ENCODE measurements around the gene DUOX1. TPM values are rescaled to one million over a fixed set of nuclear protein-coding genes. Genes with fewer than 3 reads are reported as not detected.

DUOX1 gene
- total RNA-seq, 1 experiment from 2014 or later: 0.17 TPM

GRCh38 chr15:45143056-45143455, 13.3 kb downstream of the DUOX1 start:
- no peak for DNase-seq (ENCODE audit: low read depth)

GRCh38 chr15:45143946-45144345, 14.2 kb downstream of the DUOX1 start:
- DNase-seq (ENCODE audit: low read depth): no peak

GRCh38 chr15:45144775-45145174, 15.0 kb downstream of the DUOX1 start:
- DNase-seq (ENCODE audit: low read depth): no peak

- no peak for DNase-seq (ENCODE audit: low read depth)
These were observed 16.6 kb downstream of the DUOX1 start for GRCh38 chr15:45146405-45146804.

GRCh38 chr15:45147606-45148005, 17.8 kb downstream of the DUOX1 start:
- no peak for DNase-seq (ENCODE audit: low read depth)

- peak; percentile 36 for DNase-seq (ENCODE audit: low read depth)
These were observed 18.6 kb downstream of the DUOX1 start for GRCh38 chr15:45148076-45149059.

- DNase-seq (ENCODE audit: low read depth): no peak
These were observed 19.3 kb downstream of the DUOX1 start for GRCh38 chr15:45149060-45149459.

- no peak for DNase-seq (ENCODE audit: low read depth)
These were observed 20.7 kb downstream of the DUOX1 start for GRCh38 chr15:45150481-45150880.

- no peak for DNase-seq (ENCODE audit: low read depth)
These were observed 21.2 kb downstream of the DUOX1 start for GRCh38 chr15:45150997-45151396.

- no peak for DNase-seq (ENCODE audit: low read depth)
These were observed 22.4 kb downstream of the DUOX1 start for GRCh38 chr15:45151998-45152828.

GRCh38 chr15:45155739-45156138, 25.9 kb downstream of the DUOX1 start:
- DNase-seq (ENCODE audit: low read depth): no peak

GRCh38 chr15:45156744-45157455, 27.1 kb downstream of the DUOX1 start:
- no peak for DNase-seq (ENCODE audit: low read depth)

GRCh38 chr15:45157974-45158373, 28.2 kb downstream of the DUOX1 start:
- DNase-seq (ENCODE audit: low read depth): peak; percentile 77

- no peak for DNase-seq (ENCODE audit: low read depth)
These were observed 31.9 kb downstream of the DUOX1 start for GRCh38 chr15:45161666-45162065.

- DNase-seq (ENCODE audit: low read depth): peak; percentile 84
These were observed 33.1 kb downstream of the DUOX1 start for GRCh38 chr15:45162771-45163507.

- no peak for DNase-seq (ENCODE audit: low read depth)
These were observed 33.7 kb downstream of the DUOX1 start for GRCh38 chr15:45163508-45163856.

GRCh38 chr15:45164914-45165313, 35.1 kb downstream of the DUOX1 start:
- DNase-seq (ENCODE audit: low read depth): no peak

- no peak for DNase-seq (ENCODE audit: low read depth)
These were observed 35.7 kb downstream of the DUOX1 start for GRCh38 chr15:45165536-45165935.

- DNase-seq (ENCODE audit: low read depth): peak; percentile 87
These were observed 37.2 kb downstream of the DUOX1 start for GRCh38 chr15:45166834-45167630.

GRCh38 chr15:45167631-45168205, 37.9 kb downstream of the DUOX1 start:
- DNase-seq (ENCODE audit: low read depth): no peak
